ENCODE results near the gene NECTIN3.

NECTIN3 gene

DNA sequence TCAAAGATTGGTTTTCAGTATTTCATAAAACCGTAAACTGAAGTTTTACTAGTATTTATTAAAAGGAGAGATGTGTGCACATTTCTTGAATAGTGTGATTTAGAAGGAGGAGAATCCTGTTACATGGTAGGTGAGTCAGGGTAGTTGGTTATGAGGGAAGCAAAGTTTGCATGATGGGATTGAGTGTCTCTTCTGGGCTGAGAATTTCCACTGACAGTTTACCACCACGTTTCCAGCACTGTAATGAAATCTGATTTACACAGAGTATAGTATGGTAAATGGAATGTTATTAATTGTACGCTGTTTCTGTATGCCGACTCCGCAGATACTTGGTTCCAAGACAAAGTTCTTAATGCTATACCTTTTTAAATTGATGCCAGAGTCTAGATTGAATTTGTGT lies 1.6 kb downstream of the NECTIN3 start:
- H3K79me1 ChIP-seq (ENCODE audit: low read length), result no peaks in the 10 kb centered on the region
- H3K4me3 ChIP-seq (ENCODE audit: low read length), result peak overlapping the region; percentile 16
- no peak overlapping the region for H3K23ac ChIP-seq (ENCODE audit: low read length)
- peaks cover 34% of the 10 kb centered on the region for H3K79me2 ChIP-seq (ENCODE audit: control insufficient read depth, insufficient read depth, low read length)
- no peak overlapping the region for H3K27ac ChIP-seq (ENCODE audit: low read depth, low read length)
- no peak overlapping the region for H2BK5ac ChIP-seq (ENCODE audit: low read length)
- no peaks in the 10 kb centered on the region for H3K36me3 ChIP-seq (ENCODE audit: control insufficient read depth, insufficient read depth, low read length)
- H2BK120ac ChIP-seq (ENCODE audit: low read depth, low read length), result no peak overlapping the region
- H3K27me3 ChIP-seq (ENCODE audit: insufficient read depth, low read length, poor library complexity), result no peaks in the 10 kb centered on the region
- H2AK5ac ChIP-seq (ENCODE audit: low read length), result no peak overlapping the region
- peak overlapping the region; percentile 41 for H3K4me2 ChIP-seq (ENCODE audit: low read length)
- H3K9ac ChIP-seq (ENCODE audit: low read length), result peak overlapping the region; percentile 84
- no peak overlapping the region for H4K5ac ChIP-seq (ENCODE audit: low read length)
- no peak for DNase-seq
- H4K8ac ChIP-seq (ENCODE audit: low read depth, low read length), result no peak overlapping the region
- H3K18ac ChIP-seq (ENCODE audit: low read length), result no peak overlapping the region
- no peak overlapping the region for H2BK15ac ChIP-seq (replicated peaks; ENCODE audit: low read depth)
- peak overlapping the region; percentile 57 for H3K56ac ChIP-seq (ENCODE audit: low read length)
- no peak overlapping the region for H3K4ac ChIP-seq (ENCODE audit: low read depth, low read length)
- no CpG with 5 or more reads among the region's 5 CpGs for WGBS (ENCODE audit: extremely low coverage, insufficient coverage, low lambda C conversion rate)
- H3K4me1 ChIP-seq (ENCODE audit: control insufficient read depth, low read depth, low read length), result no peaks in the 10 kb centered on the region

GRCh38 chr3:111076732-111077131 lies 5.1 kb downstream of the NECTIN3 start:
- no peaks in the 10 kb centered on the region for H3K27me3 ChIP-seq (ENCODE audit: insufficient read depth, low read length, poor library complexity)
- no peak for DNase-seq
- H3K79me1 ChIP-seq (ENCODE audit: low read length), result no peaks in the 10 kb centered on the region
- H3K56ac ChIP-seq (ENCODE audit: low read length), result peak overlapping the region; percentile 11
- H3K36me3 ChIP-seq (ENCODE audit: control insufficient read depth, insufficient read depth, low read length), result no peaks in the 10 kb centered on the region
- H3K4me1 ChIP-seq (ENCODE audit: control insufficient read depth, low read depth, low read length), result no peaks in the 10 kb centered on the region
- H3K9ac ChIP-seq (ENCODE audit: low read length), result no peak overlapping the region
- H3K4me2 ChIP-seq (ENCODE audit: low read length), result no peak overlapping the region
- H3K4me3 ChIP-seq (ENCODE audit: low read length), result no peak overlapping the region
- no peak overlapping the region for H3K23ac ChIP-seq (ENCODE audit: low read length)
- no peak overlapping the region for H2BK5ac ChIP-seq (ENCODE audit: low read length)
- H3K18ac ChIP-seq (ENCODE audit: low read length), result peak overlapping the region; percentile 60
- H3K4ac ChIP-seq (ENCODE audit: low read depth, low read length), result no peak overlapping the region
- H2BK15ac ChIP-seq (replicated peaks; ENCODE audit: low read depth), result no peak overlapping the region
- H2AK5ac ChIP-seq (ENCODE audit: low read length), result no peak overlapping the region
- H4K5ac ChIP-seq (ENCODE audit: low read length), result no peak overlapping the region
- no peak overlapping the region for H4K8ac ChIP-seq (ENCODE audit: low read depth, low read length)
- no peak overlapping the region for H2BK120ac ChIP-seq (ENCODE audit: low read depth, low read length)
- no peak overlapping the region for H3K27ac ChIP-seq (ENCODE audit: low read depth, low read length)
- 100% methylated on average over 1 of the region's 5 CpGs for WGBS (ENCODE audit: extremely low coverage, insufficient coverage, low lambda C conversion rate)
- peaks cover 43% of the 10 kb centered on the region for H3K79me2 ChIP-seq (ENCODE audit: control insufficient read depth, insufficient read depth, low read length)

- H3K4me3 ChIP-seq (ENCODE audit: low read length), result no peak overlapping the region
- no peak overlapping the region for H3K27ac ChIP-seq (ENCODE audit: low read depth, low read length)
- H2BK15ac ChIP-seq (replicated peaks; ENCODE audit: low read depth), result no peak overlapping the region
- H3K56ac ChIP-seq (ENCODE audit: low read length), result no peak overlapping the region
- no peak overlapping the region for H3K23ac ChIP-seq (ENCODE audit: low read length)
- peaks cover 45% of the 10 kb centered on the region for H3K79me2 ChIP-seq (ENCODE audit: control insufficient read depth, insufficient read depth, low read length)
- no peaks in the 10 kb centered on the region for H3K79me1 ChIP-seq (ENCODE audit: low read length)
- WGBS (ENCODE audit: extremely low coverage, insufficient coverage, low lambda C conversion rate), result no CpG with 5 or more reads among the region's 2 CpGs
- no peak overlapping the region for H2BK5ac ChIP-seq (ENCODE audit: low read length)
- no peaks in the 10 kb centered on the region for H3K36me3 ChIP-seq (ENCODE audit: control insufficient read depth, insufficient read depth, low read length)
- H3K4ac ChIP-seq (ENCODE audit: low read depth, low read length), result no peak overlapping the region
- H3K27me3 ChIP-seq (ENCODE audit: insufficient read depth, low read length, poor library complexity), result no peaks in the 10 kb centered on the region
- H3K4me2 ChIP-seq (ENCODE audit: low read length), result no peak overlapping the region
- H3K4me1 ChIP-seq (ENCODE audit: control insufficient read depth, low read depth, low read length), result peaks cover 2% of the 10 kb centered on the region
- no peak overlapping the region for H2AK5ac ChIP-seq (ENCODE audit: low read length)
- H2BK120ac ChIP-seq (ENCODE audit: low read depth, low read length), result no peak overlapping the region
- H4K5ac ChIP-seq (ENCODE audit: low read length), result no peak overlapping the region
- no peak overlapping the region for H4K8ac ChIP-seq (ENCODE audit: low read depth, low read length)
- no peak overlapping the region for H3K18ac ChIP-seq (ENCODE audit: low read length)
- no peak for DNase-seq
- H3K9ac ChIP-seq (ENCODE audit: low read length), result no peak overlapping the region
These were observed 5.8 kb downstream of the NECTIN3 start for GRCh38 chr3:111077369-111077768.

DNA sequence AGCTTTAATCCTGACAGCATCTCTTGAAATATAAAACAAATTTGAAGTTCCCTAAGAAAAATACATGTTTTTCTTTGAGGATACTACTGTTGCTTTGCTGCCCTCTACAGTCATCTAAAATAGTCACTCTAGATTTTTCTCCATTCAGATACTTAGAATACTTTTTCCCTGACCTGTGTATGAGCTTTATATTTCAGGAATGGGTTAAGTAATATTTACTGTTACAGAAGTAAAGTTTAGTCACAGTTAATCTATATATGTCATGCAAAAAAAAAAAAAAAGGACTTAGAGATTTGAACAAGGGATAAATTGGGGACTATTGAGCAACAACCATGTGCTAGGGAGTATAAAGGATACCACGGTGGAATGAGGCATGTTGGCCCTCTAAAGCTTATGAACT lies 8.8 kb downstream of the NECTIN3 start:
- no peak overlapping the region for H3K27ac ChIP-seq (ENCODE audit: low read depth, low read length)
- no peak overlapping the region for H2BK15ac ChIP-seq (replicated peaks; ENCODE audit: low read depth)
- H2BK120ac ChIP-seq (ENCODE audit: low read depth, low read length), result no peak overlapping the region
- H3K4ac ChIP-seq (ENCODE audit: low read depth, low read length), result no peak overlapping the region
- no peak overlapping the region for H2BK5ac ChIP-seq (ENCODE audit: low read length)
- H3K9ac ChIP-seq (ENCODE audit: low read length), result no peak overlapping the region
- no peak overlapping the region for H2AK5ac ChIP-seq (ENCODE audit: low read length)
- peak; percentile 48 for DNase-seq
- no peak overlapping the region for H4K8ac ChIP-seq (ENCODE audit: low read depth, low read length)
- H4K5ac ChIP-seq (ENCODE audit: low read length), result no peak overlapping the region
- no peak overlapping the region for H3K18ac ChIP-seq (ENCODE audit: low read length)
- peaks cover 9% of the 10 kb centered on the region for H3K4me1 ChIP-seq (ENCODE audit: control insufficient read depth, low read depth, low read length)
- H3K36me3 ChIP-seq (ENCODE audit: control insufficient read depth, insufficient read depth, low read length), result no peaks in the 10 kb centered on the region
- peaks cover 11% of the 10 kb centered on the region for H3K79me1 ChIP-seq (ENCODE audit: low read length)
- no peak overlapping the region for H3K56ac ChIP-seq (ENCODE audit: low read length)
- H3K4me2 ChIP-seq (ENCODE audit: low read length), result no peak overlapping the region
- WGBS (ENCODE audit: extremely low coverage, insufficient coverage, low lambda C conversion rate), result no CpG with 5 or more reads among the region's 1 CpG
- H3K79me2 ChIP-seq (ENCODE audit: control insufficient read depth, insufficient read depth, low read length), result peaks cover 49% of the 10 kb centered on the region
- no peak overlapping the region for H3K4me3 ChIP-seq (ENCODE audit: low read length)
- no peaks in the 10 kb centered on the region for H3K27me3 ChIP-seq (ENCODE audit: insufficient read depth, low read length, poor library complexity)
- H3K23ac ChIP-seq (ENCODE audit: low read length), result no peak overlapping the region

GRCh38 chr3:111081008-111081545 lies 9.5 kb downstream of the NECTIN3 start:
- H3K4ac ChIP-seq (ENCODE audit: low read depth, low read length), result no peak overlapping the region
- H3K36me3 ChIP-seq (ENCODE audit: control insufficient read depth, insufficient read depth, low read length), result no peaks in the 10 kb centered on the region
- peak overlapping the region; percentile 4 for H2BK15ac ChIP-seq (replicated peaks; ENCODE audit: low read depth)
- H3K18ac ChIP-seq (ENCODE audit: low read length), result no peak overlapping the region
- no peak overlapping the region for H4K5ac ChIP-seq (ENCODE audit: low read length)
- peak; percentile 22 for DNase-seq
- no peaks in the 10 kb centered on the region for H3K27me3 ChIP-seq (ENCODE audit: insufficient read depth, low read length, poor library complexity)
- H3K4me1 ChIP-seq (ENCODE audit: control insufficient read depth, low read depth, low read length), result peaks cover 9% of the 10 kb centered on the region
- H3K56ac ChIP-seq (ENCODE audit: low read length), result no peak overlapping the region
- no peak overlapping the region for H3K9ac ChIP-seq (ENCODE audit: low read length)
- no peak overlapping the region for H3K4me3 ChIP-seq (ENCODE audit: low read length)
- H4K8ac ChIP-seq (ENCODE audit: low read depth, low read length), result no peak overlapping the region
- no peak overlapping the region for H2BK5ac ChIP-seq (ENCODE audit: low read length)
- peak overlapping the region; percentile 21 for H2BK120ac ChIP-seq (ENCODE audit: low read depth, low read length)
- H3K27ac ChIP-seq (ENCODE audit: low read depth, low read length), result no peak overlapping the region
- no peak overlapping the region for H3K4me2 ChIP-seq (ENCODE audit: low read length)
- H3K79me1 ChIP-seq (ENCODE audit: low read length), result peaks cover 11% of the 10 kb centered on the region
- peaks cover 50% of the 10 kb centered on the region for H3K79me2 ChIP-seq (ENCODE audit: control insufficient read depth, insufficient read depth, low read length)
- no CpG with 5 or more reads among the region's 3 CpGs for WGBS (ENCODE audit: extremely low coverage, insufficient coverage, low lambda C conversion rate)
- H3K23ac ChIP-seq (ENCODE audit: low read length), result no peak overlapping the region
- H2AK5ac ChIP-seq (ENCODE audit: low read length), result no peak overlapping the region

DNA sequence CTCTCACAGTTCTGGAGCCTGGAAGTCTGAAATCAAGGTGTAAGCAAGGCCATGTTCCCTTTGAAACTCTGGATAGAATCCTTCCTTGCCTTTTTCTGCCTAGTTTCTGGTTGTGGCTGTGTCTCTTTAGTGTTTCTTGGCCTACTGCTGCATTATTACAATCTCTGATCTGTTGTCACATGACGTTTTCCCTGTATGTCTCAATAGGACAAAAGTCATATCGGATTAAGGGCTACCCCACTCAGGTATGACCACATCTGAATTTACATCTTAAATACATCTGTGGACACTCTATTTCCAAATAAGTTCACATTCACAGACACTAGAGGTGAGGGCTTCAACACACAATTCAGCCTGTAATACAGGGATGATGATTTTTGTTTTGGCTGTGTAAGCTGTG lies 13.3 kb downstream of the NECTIN3 start:
- H2BK5ac ChIP-seq (ENCODE audit: low read length), result no peak overlapping the region
- no peak overlapping the region for H3K27ac ChIP-seq (ENCODE audit: low read depth, low read length)
- WGBS (ENCODE audit: extremely low coverage, insufficient coverage, low lambda C conversion rate), result no CpG with 5 or more reads among the region's 2 CpGs
- H3K4me2 ChIP-seq (ENCODE audit: low read length), result no peak overlapping the region
- H2BK15ac ChIP-seq (replicated peaks; ENCODE audit: low read depth), result no peak overlapping the region
- H3K18ac ChIP-seq (ENCODE audit: low read length), result no peak overlapping the region
- H3K56ac ChIP-seq (ENCODE audit: low read length), result no peak overlapping the region
- no peak for DNase-seq
- no peak overlapping the region for H3K4me3 ChIP-seq (ENCODE audit: low read length)
- H3K79me2 ChIP-seq (ENCODE audit: control insufficient read depth, insufficient read depth, low read length), result peaks cover 48% of the 10 kb centered on the region
- no peak overlapping the region for H2AK5ac ChIP-seq (ENCODE audit: low read length)
- no peak overlapping the region for H3K4ac ChIP-seq (ENCODE audit: low read depth, low read length)
- no peaks in the 10 kb centered on the region for H3K27me3 ChIP-seq (ENCODE audit: insufficient read depth, low read length, poor library complexity)
- no peak overlapping the region for H3K23ac ChIP-seq (ENCODE audit: low read length)
- no peak overlapping the region for H4K5ac ChIP-seq (ENCODE audit: low read length)
- no peak overlapping the region for H2BK120ac ChIP-seq (ENCODE audit: low read depth, low read length)
- no peak overlapping the region for H3K9ac ChIP-seq (ENCODE audit: low read length)
- peaks cover 11% of the 10 kb centered on the region for H3K79me1 ChIP-seq (ENCODE audit: low read length)
- no peak overlapping the region for H4K8ac ChIP-seq (ENCODE audit: low read depth, low read length)
- peaks cover 9% of the 10 kb centered on the region for H3K4me1 ChIP-seq (ENCODE audit: control insufficient read depth, low read depth, low read length)
- H3K36me3 ChIP-seq (ENCODE audit: control insufficient read depth, insufficient read depth, low read length), result no peaks in the 10 kb centered on the region
